SK-N-SH (cell line): Measurements from ENCODE around the gene CRIM1. TPM values are rescaled to one million over a fixed set of nuclear protein-coding genes. Genes with fewer than 3 reads are reported as not detected.

Experiments
- CTCF ChIA-PET: fragments of 300-600, 350-600 bp; formaldehyde crosslinking; extraction: SDS; loops from one replicate; lab custom pipeline; 2021; lab: Yijun Ruan, JAX
- POLR2A ChIA-PET: fragments of 350-600 bp; sonication (Branson Sonifier 250); formaldehyde crosslinking; extraction: SDS; loops from one replicate; lab custom pipeline; 2020; ENCODE audit warnings: antibody characterized with exemption, inconsistent platforms; lab: Yijun Ruan, JAX
- DNase-seq: peaks from one replicate; pipeline ENCODE4 v3.0.0; 2012
- H2AFZ ChIP-seq: fragments of 200-600 bp; sonication (generic); 2 replicates; pipeline ENCODE4 v1.8.1; 2016; ENCODE audit warnings: antibody characterized with exemption, mild to moderate bottlenecking, low read depth
- H3F3A ChIP-seq: fragments of 200-600 bp; sonication (generic); replicated peaks from 2 replicates; pipeline ENCODE3; 2016; ENCODE audit warnings: antibody characterized with exemption, mild to moderate bottlenecking; ENCODE audit not compliant: insufficient read depth
- H3K27ac ChIP-seq, 2 experiments: fragments of 200-500 bp in 1 of 2; fragments of 200-600 bp in 1 of 2; sonication (Bioruptor generic) in 1 of 2; sonication (generic), shearing (Covaris generic) in 1 of 2; 2 replicates each; pipeline versions ENCODE4 v1.5.1 to v1.6.1; 2014 to 2016; ENCODE audit warnings: low read depth in 2 of 2, inconsistent platforms in 1 of 2, low read length in 1 of 2, mild to moderate bottlenecking in 1 of 2, mixed read lengths in 1 of 2
- H3K27me3 ChIP-seq: fragments of 200-600 bp; sonication (generic), shearing (Covaris generic); 2 replicates; pipeline ENCODE4 v1.6.1; 2016; ENCODE audit warnings: mixed run types; ENCODE audit not compliant: insufficient read depth
- H3K36me3 ChIP-seq, 2 experiments: fragments of 200-500 bp in 1 of 2; fragments of 200-600 bp in 1 of 2; sonication (Bioruptor generic) in 1 of 2; sonication (generic) in 1 of 2; replicated peaks in 1 of 2; 2 replicates each; pipeline versions ENCODE3 to v1.5.1; 2014 to 2016; ENCODE audit warnings: low read length in 1 of 2, mild to moderate bottlenecking in 1 of 2; ENCODE audit not compliant: insufficient read depth in 2 of 2, control insufficient read depth in 1 of 2
- H3K4me1 ChIP-seq, 2 experiments: fragments of 200-500 bp in 1 of 2; fragments of 200-600 bp in 1 of 2; sonication (Bioruptor generic) in 1 of 2; sonication (generic), shearing (Covaris generic) in 1 of 2; 2 replicates each; pipeline versions ENCODE4 v1.5.1 to v1.6.1; 2014 to 2016; ENCODE audit warnings: low read depth in 1 of 2, low read length in 1 of 2, mixed run types in 1 of 2; ENCODE audit not compliant: insufficient read depth in 2 of 2, control insufficient read depth in 1 of 2
- H3K4me2 ChIP-seq: fragments of 200-600 bp; sonication (generic), shearing (Covaris generic); 2 replicates; pipeline ENCODE4 v1.6.1; 2017; ENCODE audit warnings: mixed run types
- H3K4me3 ChIP-seq, 2 experiments: fragments of 200-500 bp in 1 of 2; fragments of 200-600 bp in 1 of 2; sonication (Bioruptor generic) in 1 of 2; sonication (generic), shearing (Covaris generic) in 1 of 2; 2 replicates each; pipeline versions ENCODE4 v1.5.1 to v1.8.1; 2014 to 2016; ENCODE audit warnings: low read depth in 2 of 2, inconsistent platforms in 1 of 2, low read length in 1 of 2, mild to moderate bottlenecking in 1 of 2, mixed read lengths in 1 of 2, moderate library complexity in 1 of 2
- H3K79me2 ChIP-seq: fragments of 200-600 bp; sonication (generic); 2 replicates; pipeline ENCODE4 v1.8.1; 2017; ENCODE audit warnings: mild to moderate bottlenecking; ENCODE audit not compliant: insufficient read depth
- H3K9ac ChIP-seq: fragments of 200-600 bp; sonication (generic); 2 replicates; pipeline ENCODE4 v1.6.1; 2017; ENCODE audit warnings: mixed run types
- H3K9me2 ChIP-seq: fragments of 200-600 bp; sonication (generic); 2 replicates; pipeline ENCODE4 v1.6.1; 2017; ENCODE audit warnings: mixed run types
- H3K9me3 ChIP-seq: fragments of 200-600 bp; sonication (generic); 2 replicates; pipeline ENCODE4 v1.6.1; 2017; ENCODE audit warnings: mixed run types, mild to moderate bottlenecking, moderate library complexity
- H4K20me1 ChIP-seq: fragments of 200-600 bp; sonication (generic); 2 replicates; pipeline ENCODE4 v1.6.1; 2017; ENCODE audit warnings: mild to moderate bottlenecking, mixed run types; ENCODE audit not compliant: insufficient read depth
- CHD2 ChIP-seq: fragments of 150-350 bp; IDR thresholded peaks from 2 replicates; pipeline ENCODE4 v1.6.1; 2018; ENCODE audit warnings: low read length; ENCODE audit not compliant: partially characterized antibody
- ELF1 ChIP-seq: IDR thresholded peaks from 2 replicates; pipeline ENCODE4 v1.4.0; 2012
- EP300 ChIP-seq, 2 experiments: IDR thresholded peaks; 2 replicates each; pipeline versions ENCODE4 v1.4.0 to v1.6.1; 2012; ENCODE audit warnings: borderline replicate concordance in 1 of 2, low read depth in 1 of 2, low read length in 1 of 2
- EZH2phosphoT487 ChIP-seq: fragments of 200-600 bp; sonication (generic); IDR thresholded peaks from 2 replicates; pipeline ENCODE4 v1.6.1; 2017; ENCODE audit warnings: low read depth, mixed run types, mild to moderate bottlenecking, antibody characterized with exemption, moderate library complexity, borderline replicate concordance
- FOXJ3 ChIP-seq: sonication (generic); formaldehyde crosslinking; IDR thresholded peaks from 2 replicates; pipeline ENCODE4 v1.5.1; 2020; ENCODE audit warnings: mild to moderate bottlenecking, missing genetic modification reagents
- GATA2 ChIP-seq: sonication (generic); formaldehyde crosslinking; IDR thresholded peaks from 2 replicates; pipeline ENCODE4 v1.5.0; 2020; ENCODE audit warnings: mild to moderate bottlenecking, missing genetic modification reagents
- JUND ChIP-seq: IDR thresholded peaks from 2 replicates; pipeline ENCODE4 v1.4.0; 2012
- MXI1 ChIP-seq: IDR thresholded peaks from 2 replicates; pipeline ENCODE4 v1.6.1; 2012; ENCODE audit warnings: mild to moderate bottlenecking, low read depth, low read length, improper control_type of control experiment
- NFIC ChIP-seq: IDR thresholded peaks from 2 replicates; pipeline ENCODE4 v1.4.0; 2012; ENCODE audit warnings: borderline replicate concordance
- POLR2AphosphoS5 ChIP-seq: IDR thresholded peaks from 2 replicates; pipeline ENCODE4 v1.6.1; 2012; ENCODE audit warnings: low read depth, low read length
- RAD21 ChIP-seq: IDR thresholded peaks from 2 replicates; pipeline ENCODE4 v1.6.1; 2012; ENCODE audit warnings: mild to moderate bottlenecking, low read length
- RCOR1 ChIP-seq: fragments of 150-350 bp; IDR thresholded peaks from 2 replicates; pipeline ENCODE4 v1.6.1; 2017; ENCODE audit warnings: antibody characterized with exemption, low read length
- RXRA ChIP-seq: IDR thresholded peaks from 2 replicates; pipeline ENCODE4 v1.4.0; 2012; ENCODE audit warnings: low read depth, mild to moderate bottlenecking, borderline replicate concordance
- SIN3A ChIP-seq: IDR thresholded peaks from 2 replicates; pipeline ENCODE4 v1.6.1; 2012; ENCODE audit warnings: low read depth, mild to moderate bottlenecking, low read length, moderate library complexity, borderline replicate concordance
- SMC3 ChIP-seq: IDR thresholded peaks from 2 replicates; pipeline ENCODE4 v1.6.1; 2012; ENCODE audit warnings: low read depth, low read length, improper control_type of control experiment
- TAF1 ChIP-seq: IDR thresholded peaks from 2 replicates; pipeline ENCODE4 v1.6.1; 2012; ENCODE audit warnings: low read depth, mild to moderate bottlenecking, low read length, moderate library complexity, borderline replicate concordance
- WGBS: methylation state at CpG from one replicate; pipeline ENCODE4 v1.1.6; 2017; ENCODE audit warnings: low lambda C conversion rate; 5-methylcytosine and 5-hydroxymethylcytosine counted together
- polyA plus RNA-seq, 3 experiments: library from polyadenylated mRNA; depleted of rRNA; stranded (reverse); fragments of >200 nt; gene quantifications; 2 replicates each; pipeline ENCODE4 v1.2.3, GENCODE V29; 2012
- TF ChIP-seq, protein P1 (sequence below): IDR thresholded peaks from 2 replicates; pipeline ENCODE4; 2012
- TF ChIP-seq, protein P2 (sequence below): fragments of 150-350 bp; IDR thresholded peaks from 2 replicates; pipeline ENCODE4 v1.6.1; 2016; ENCODE audit warnings: mild to moderate bottlenecking, low read depth, low read length
- TF ChIP-seq, protein P3 (sequence below): IDR thresholded peaks from 2 replicates; pipeline ENCODE4 v1.4.0; 2012; ENCODE audit warnings: low read depth, borderline replicate concordance
- TF ChIP-seq, protein P4 (sequence below): IDR thresholded peaks from 2 replicates; pipeline ENCODE4 v1.6.1; 2012; ENCODE audit warnings: mild to moderate bottlenecking, low read depth, low read length, moderate library complexity

CRIM1 gene
- polyA plus RNA-seq, 1 of the 3 experiments (the other 2 are of a cell fraction), result 244 TPM

DNA sequence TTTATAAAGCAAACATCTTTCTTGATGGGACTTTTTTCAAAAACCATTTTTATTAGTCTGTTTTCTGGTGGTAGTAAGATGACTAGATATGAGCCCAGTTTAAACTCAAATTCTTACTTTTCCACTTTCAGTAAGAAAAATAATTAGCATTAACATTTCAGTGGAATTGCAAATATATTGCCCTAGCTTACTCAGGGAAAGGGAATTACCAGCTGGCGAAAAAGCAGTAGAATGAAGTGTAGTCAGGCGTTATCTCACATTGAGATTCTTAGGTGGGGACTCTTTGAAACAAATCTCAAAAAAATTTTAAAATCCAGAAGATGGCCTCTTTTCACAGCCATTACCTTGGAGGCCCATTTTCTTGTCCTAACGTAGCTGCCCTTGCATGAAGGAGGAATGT, 65.8 kb downstream of the CRIM1 start (continued):
- TF ChIP-seq, protein P1, sequence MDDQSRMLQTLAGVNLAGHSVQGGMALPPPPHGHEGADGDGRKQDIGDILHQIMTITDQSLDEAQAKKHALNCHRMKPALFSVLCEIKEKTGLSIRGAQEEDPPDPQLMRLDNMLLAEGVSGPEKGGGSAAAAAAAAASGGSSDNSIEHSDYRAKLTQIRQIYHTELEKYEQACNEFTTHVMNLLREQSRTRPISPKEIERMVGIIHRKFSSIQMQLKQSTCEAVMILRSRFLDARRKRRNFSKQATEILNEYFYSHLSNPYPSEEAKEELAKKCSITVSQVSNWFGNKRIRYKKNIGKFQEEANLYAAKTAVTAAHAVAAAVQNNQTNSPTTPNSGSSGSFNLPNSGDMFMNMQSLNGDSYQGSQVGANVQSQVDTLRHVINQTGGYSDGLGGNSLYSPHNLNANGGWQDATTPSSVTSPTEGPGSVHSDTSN, result no peak
- TF ChIP-seq MXI1, result no peak
- TF ChIP-seq EZH2phosphoT487, result no peak
- TF ChIP-seq RCOR1, result no peak
- no peak for TF ChIP-seq EP300 (IDR thresholded peaks at IDR 0.05; ENCODE audit: borderline replicate concordance in 1 of 2, low read depth in 1 of 2, low read length in 1 of 2)
- TF ChIP-seq, protein P2, sequence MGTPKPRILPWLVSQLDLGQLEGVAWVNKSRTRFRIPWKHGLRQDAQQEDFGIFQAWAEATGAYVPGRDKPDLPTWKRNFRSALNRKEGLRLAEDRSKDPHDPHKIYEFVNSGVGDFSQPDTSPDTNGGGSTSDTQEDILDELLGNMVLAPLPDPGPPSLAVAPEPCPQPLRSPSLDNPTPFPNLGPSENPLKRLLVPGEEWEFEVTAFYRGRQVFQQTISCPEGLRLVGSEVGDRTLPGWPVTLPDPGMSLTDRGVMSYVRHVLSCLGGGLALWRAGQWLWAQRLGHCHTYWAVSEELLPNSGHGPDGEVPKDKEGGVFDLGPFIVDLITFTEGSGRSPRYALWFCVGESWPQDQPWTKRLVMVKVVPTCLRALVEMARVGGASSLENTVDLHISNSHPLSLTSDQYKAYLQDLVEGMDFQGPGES, result no peak
- TF ChIP-seq, protein P3, sequence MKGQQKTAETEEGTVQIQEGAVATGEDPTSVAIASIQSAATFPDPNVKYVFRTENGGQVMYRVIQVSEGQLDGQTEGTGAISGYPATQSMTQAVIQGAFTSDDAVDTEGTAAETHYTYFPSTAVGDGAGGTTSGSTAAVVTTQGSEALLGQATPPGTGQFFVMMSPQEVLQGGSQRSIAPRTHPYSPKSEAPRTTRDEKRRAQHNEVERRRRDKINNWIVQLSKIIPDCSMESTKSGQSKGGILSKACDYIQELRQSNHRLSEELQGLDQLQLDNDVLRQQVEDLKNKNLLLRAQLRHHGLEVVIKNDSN, result no peak
- TF ChIP-seq NFIC, result no peak
- TF ChIP-seq GATA2 (CRISPR knock-in tag), result no peak
- no peak for TF ChIP-seq CHD2
- TF ChIP-seq, all 33 proteins: peak for 0

DNA sequence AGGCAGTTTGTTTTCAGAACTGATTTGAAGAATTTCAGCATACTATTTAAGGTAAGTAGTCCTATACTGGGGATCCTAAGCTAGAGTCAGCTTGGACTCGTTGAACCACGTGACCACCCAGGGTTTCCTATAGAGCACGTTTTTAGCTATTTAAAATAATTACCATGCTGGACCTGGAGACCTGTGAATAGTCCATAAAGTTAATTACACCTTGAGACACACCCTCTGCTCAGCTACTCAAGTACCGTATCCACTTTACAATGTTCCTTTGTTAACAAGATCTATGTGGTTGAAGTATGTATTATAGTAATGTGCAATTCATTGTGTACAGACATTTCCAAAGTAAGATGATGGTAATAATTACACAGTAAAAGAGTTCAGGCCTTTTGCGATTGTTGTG, 67.6 kb downstream of the CRIM1 start:
- TF ChIP-seq RXRA (no peak), NFIC (no peak), ELF1 (no peak), GATA2 (CRISPR knock-in tag) (no peak), RAD21 (no peak), SIN3A (no peak), POLR2AphosphoS5 (no peak), SMC3 (no peak), JUND (no peak), TAF1 (no peak), CHD2 (no peak), FOXJ3 (CRISPR knock-in tag) (no peak), MXI1 (no peak)
- TF ChIP-seq, protein P3, result no peak
- TF ChIP-seq, protein P4, sequence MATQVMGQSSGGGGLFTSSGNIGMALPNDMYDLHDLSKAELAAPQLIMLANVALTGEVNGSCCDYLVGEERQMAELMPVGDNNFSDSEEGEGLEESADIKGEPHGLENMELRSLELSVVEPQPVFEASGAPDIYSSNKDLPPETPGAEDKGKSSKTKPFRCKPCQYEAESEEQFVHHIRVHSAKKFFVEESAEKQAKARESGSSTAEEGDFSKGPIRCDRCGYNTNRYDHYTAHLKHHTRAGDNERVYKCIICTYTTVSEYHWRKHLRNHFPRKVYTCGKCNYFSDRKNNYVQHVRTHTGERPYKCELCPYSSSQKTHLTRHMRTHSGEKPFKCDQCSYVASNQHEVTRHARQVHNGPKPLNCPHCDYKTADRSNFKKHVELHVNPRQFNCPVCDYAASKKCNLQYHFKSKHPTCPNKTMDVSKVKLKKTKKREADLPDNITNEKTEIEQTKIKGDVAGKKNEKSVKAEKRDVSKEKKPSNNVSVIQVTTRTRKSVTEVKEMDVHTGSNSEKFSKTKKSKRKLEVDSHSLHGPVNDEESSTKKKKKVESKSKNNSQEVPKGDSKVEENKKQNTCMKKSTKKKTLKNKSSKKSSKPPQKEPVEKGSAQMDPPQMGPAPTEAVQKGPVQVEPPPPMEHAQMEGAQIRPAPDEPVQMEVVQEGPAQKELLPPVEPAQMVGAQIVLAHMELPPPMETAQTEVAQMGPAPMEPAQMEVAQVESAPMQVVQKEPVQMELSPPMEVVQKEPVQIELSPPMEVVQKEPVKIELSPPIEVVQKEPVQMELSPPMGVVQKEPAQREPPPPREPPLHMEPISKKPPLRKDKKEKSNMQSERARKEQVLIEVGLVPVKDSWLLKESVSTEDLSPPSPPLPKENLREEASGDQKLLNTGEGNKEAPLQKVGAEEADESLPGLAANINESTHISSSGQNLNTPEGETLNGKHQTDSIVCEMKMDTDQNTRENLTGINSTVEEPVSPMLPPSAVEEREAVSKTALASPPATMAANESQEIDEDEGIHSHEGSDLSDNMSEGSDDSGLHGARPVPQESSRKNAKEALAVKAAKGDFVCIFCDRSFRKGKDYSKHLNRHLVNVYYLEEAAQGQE, result no peak
- H3K36me3 ChIP-seq, result peaks cover 3 to 41% of the 10 kb centered on the region in 2 experiments
- H4K20me1 ChIP-seq, result peaks cover 96% of the 10 kb centered on the region
- peaks cover 2 to 49% of the 10 kb centered on the region in 2 experiments for H3K4me1 ChIP-seq
- no peaks in the 10 kb centered on the region for H3K9me2 ChIP-seq
- H3F3A ChIP-seq, result peaks cover 60% of the 10 kb centered on the region
- H2AFZ ChIP-seq, result no peak overlapping the region
- H3K27me3 ChIP-seq, result no peaks in the 10 kb centered on the region
- ChIA-PET CTCF (interaction anchor here (1.2 to 2.0 kb wide), 2 partner anchors 10 to 242 kb away, joined by 3 to 6 read pairs; no protein-coding TSS in a partner anchor), POLR2A (no interaction called here)
- no peak overlapping the region for H3K9ac ChIP-seq
- H3K9me3 ChIP-seq, result no peaks in the 10 kb centered on the region
- peaks cover 100% of the 10 kb centered on the region for H3K79me2 ChIP-seq
- H3K27ac ChIP-seq, result no peak overlapping the region
- no peak overlapping the region for H3K4me3 ChIP-seq
- WGBS, result 78% methylated on average over 5 of the region's 5 CpGs
- no peak overlapping the region for H3K4me2 ChIP-seq
- no peak for DNase-seq
